Measurements from ENCODE around the gene LCP2. TPM values are rescaled to one million over a fixed set of nuclear protein-coding genes. Genes with fewer than 3 reads are reported as not detected.

The LCP2 gene
- polyA plus RNA-seq, 4 donors: 2.9 to 14.1 (median 7.8) TPM

DNA sequence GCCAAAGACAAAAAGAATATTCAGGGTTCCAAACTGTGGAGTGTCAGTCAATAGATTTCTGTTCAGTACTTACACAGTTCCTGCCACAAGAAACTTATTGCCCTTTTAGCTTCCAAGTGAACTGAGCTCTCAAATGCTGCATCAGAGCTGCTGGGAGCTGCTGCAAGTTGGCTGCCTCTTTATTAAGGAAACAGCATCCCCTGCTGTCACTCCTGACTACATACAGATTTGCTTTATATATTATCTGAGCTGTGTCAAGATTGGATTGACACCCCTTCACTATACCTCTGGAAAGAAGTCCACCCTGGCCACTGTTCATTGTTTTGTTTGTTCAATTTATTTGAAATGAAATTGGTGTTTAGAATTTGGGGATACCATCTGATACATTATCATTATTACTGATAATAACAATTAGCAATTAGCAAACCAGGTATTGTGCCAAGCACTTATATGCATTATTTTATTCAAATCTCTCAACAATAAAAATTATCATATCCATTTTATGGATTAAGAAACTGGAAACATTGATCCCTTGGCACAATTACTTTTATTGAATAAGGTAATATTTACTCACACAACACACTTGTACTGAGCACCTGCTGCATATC lies 81.2 kb downstream of the LCP2 start:
- FAIRE-seq (no peak), DNase-seq (peak in 1 of 2 donors; percentile 24)
- H3K36me3 ChIP-seq (ENCODE audit: control insufficient read depth in 3 of 3, insufficient read depth in 2 of 3, low read depth in 1 of 3, low read length in 3 of 3): no peaks in the 10 kb centered on the region

DNA sequence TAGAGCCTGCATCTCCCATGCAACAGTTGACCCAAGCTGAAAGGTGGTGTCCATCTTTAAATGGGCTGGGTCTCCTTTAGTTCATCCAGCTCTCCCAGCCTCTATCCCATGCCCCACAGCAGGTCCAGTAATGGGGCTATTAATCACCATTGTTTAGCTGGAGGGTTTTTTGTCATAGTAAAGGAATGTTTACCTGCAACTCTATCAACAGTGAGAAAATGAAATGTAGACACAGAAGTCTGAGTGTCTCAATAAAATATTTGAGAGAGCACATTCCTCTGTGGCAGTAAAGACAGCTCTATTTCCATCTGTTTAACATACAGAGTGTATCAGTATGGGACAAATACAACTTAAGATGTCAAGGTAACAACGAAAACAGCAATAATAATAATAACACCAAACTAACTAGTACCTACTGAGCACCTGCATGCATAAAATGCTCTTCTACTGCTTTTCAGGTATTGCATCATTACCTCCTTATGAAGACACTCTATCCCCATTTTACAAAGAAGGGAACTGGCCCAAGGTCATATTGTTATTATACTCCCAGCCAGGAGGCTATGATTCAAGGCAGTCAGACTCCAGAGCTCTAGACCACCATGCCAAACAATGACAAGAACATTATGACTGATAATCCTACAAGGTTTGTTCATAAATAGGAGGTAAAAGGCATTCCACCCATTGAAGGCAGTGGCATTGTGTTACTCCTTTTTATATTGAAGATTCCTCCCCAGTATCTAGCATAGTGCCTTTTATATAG lies 85.8 kb downstream of the LCP2 start:
- H3K9me3 ChIP-seq (ENCODE audit: control insufficient read depth in 2 of 2, insufficient read depth in 1 of 2, low read depth in 1 of 2, low read length in 1 of 2): no peaks in the 10 kb centered on the region
- H3K4me1 ChIP-seq (ENCODE audit: control insufficient read depth in 3 of 3, insufficient read depth in 2 of 3, low read depth in 1 of 3, low read length in 2 of 3): no peaks in the 10 kb centered on the region
- DNase-seq: no peak
- FAIRE-seq: no peak
- H3K4me3 ChIP-seq (ENCODE audit: low read depth in 1 of 3, low read length in 3 of 3): no peak overlapping the region
- H3K36me3 ChIP-seq (ENCODE audit: control insufficient read depth in 3 of 3, insufficient read depth in 2 of 3, low read depth in 1 of 3, low read length in 3 of 3): no peaks in the 10 kb centered on the region
- H3K27ac ChIP-seq (ENCODE audit: low read depth in 1 of 3, low read length in 2 of 3): no peak overlapping the region
- WGBS, 3 donors: 62 to 79% (median 76%) methylated on average over 1 of the region's 1 CpG
- H3K27me3 ChIP-seq (ENCODE audit: control insufficient read depth in 3 of 3, insufficient read depth in 3 of 3, low read length in 3 of 3): no peaks in the 10 kb centered on the region

More for the DNA sequence above, 81.2 kb downstream of the LCP2 start:
- H3K4me1 ChIP-seq (ENCODE audit: control insufficient read depth in 3 of 3, insufficient read depth in 2 of 3, low read depth in 1 of 3, low read length in 2 of 3): peaks cover 0 to 2% (median 0%) of the 10 kb centered on the region in 3 donors
- no peak overlapping the region for H3K27ac ChIP-seq (ENCODE audit: low read depth in 1 of 3, low read length in 2 of 3)
- no peak overlapping the region for H3K4me3 ChIP-seq (ENCODE audit: low read depth in 1 of 3, low read length in 3 of 3)
- no peaks in the 10 kb centered on the region for H3K9me3 ChIP-seq (ENCODE audit: control insufficient read depth in 2 of 2, insufficient read depth in 1 of 2, low read depth in 1 of 2, low read length in 1 of 2)
- no peaks in the 10 kb centered on the region for H3K27me3 ChIP-seq (ENCODE audit: control insufficient read depth in 3 of 3, insufficient read depth in 3 of 3, low read length in 3 of 3)

DNA sequence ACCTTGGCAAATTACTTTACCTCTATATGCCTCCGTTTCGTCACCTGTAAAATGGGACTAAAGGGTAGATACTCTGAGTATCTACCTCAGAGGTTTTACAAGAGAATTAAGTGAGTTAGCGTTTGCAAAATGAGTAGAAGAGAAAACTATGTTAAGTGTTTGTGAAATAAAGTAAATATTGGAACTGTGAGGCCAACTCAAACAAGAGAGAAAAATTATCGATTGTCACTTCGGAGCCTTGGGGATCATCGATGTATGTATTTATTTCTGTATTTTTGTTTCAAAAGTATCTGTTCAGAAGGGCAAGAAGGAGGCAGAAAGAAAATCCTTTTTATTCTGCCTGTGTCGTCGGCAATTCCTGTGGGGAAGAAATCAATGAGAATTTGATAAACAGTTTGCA lies 90.6 kb downstream of the LCP2 start:
- DNase-seq (no peak), FAIRE-seq (no peak)
- Histone ChIP-seq H3K27ac (ENCODE audit: low read depth in 1 of 3, low read length in 2 of 3) (no peak overlapping the region), H3K4me1 (ENCODE audit: control insufficient read depth in 3 of 3, insufficient read depth in 2 of 3, low read depth in 1 of 3, low read length in 2 of 3) (no peaks in the 10 kb centered on the region), H3K27me3 (ENCODE audit: control insufficient read depth in 3 of 3, insufficient read depth in 3 of 3, low read length in 3 of 3) (no peaks in the 10 kb centered on the region), H3K9me3 (ENCODE audit: control insufficient read depth in 2 of 2, insufficient read depth in 1 of 2, low read depth in 1 of 2, low read length in 1 of 2) (no peaks in the 10 kb centered on the region), H3K4me3 (ENCODE audit: low read depth in 1 of 3, low read length in 3 of 3) (no peak overlapping the region), H3K36me3 (ENCODE audit: control insufficient read depth in 3 of 3, insufficient read depth in 2 of 3, low read depth in 1 of 3, low read length in 3 of 3) (no peaks in the 10 kb centered on the region)
- 37 to 64% (median 53%) methylated on average over 8 of the region's 8 CpGs for WGBS, 3 donors

DNA sequence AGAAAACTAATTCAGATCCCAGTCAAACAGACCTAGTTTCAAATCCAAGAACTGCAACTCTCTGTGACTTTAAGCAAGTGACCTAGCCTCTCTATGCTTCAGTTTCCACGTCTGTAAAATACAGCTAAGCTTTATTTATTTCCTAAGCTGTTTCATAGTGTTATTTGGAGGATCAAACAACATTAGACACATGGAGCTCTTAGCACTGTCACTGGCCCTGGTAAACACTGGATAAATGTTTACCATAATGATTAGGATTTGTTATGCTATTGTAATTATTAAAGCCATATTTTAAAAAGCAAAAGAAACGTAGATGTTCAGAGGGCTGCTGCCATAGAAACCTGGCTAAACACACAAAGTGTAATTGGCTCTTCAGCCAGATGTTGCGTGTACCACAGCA lies 91.4 kb downstream of the LCP2 start:
- FAIRE-seq (no peak), DNase-seq (no peak)
- Histone ChIP-seq H3K4me1 (ENCODE audit: control insufficient read depth in 3 of 3, insufficient read depth in 2 of 3, low read depth in 1 of 3, low read length in 2 of 3) (no peaks in the 10 kb centered on the region), H3K36me3 (ENCODE audit: control insufficient read depth in 3 of 3, insufficient read depth in 2 of 3, low read depth in 1 of 3, low read length in 3 of 3) (no peaks in the 10 kb centered on the region), H3K4me3 (ENCODE audit: low read depth in 1 of 3, low read length in 3 of 3) (no peak overlapping the region), H3K9me3 (ENCODE audit: control insufficient read depth in 2 of 2, insufficient read depth in 1 of 2, low read depth in 1 of 2, low read length in 1 of 2) (no peaks in the 10 kb centered on the region), H3K27ac (ENCODE audit: low read depth in 1 of 3, low read length in 2 of 3) (no peak overlapping the region), H3K27me3 (ENCODE audit: control insufficient read depth in 3 of 3, insufficient read depth in 3 of 3, low read length in 3 of 3) (no peaks in the 10 kb centered on the region)
- 27 to 38% (median 29%) methylated on average over 3 of the region's 3 CpGs for WGBS, 3 donors

DNA sequence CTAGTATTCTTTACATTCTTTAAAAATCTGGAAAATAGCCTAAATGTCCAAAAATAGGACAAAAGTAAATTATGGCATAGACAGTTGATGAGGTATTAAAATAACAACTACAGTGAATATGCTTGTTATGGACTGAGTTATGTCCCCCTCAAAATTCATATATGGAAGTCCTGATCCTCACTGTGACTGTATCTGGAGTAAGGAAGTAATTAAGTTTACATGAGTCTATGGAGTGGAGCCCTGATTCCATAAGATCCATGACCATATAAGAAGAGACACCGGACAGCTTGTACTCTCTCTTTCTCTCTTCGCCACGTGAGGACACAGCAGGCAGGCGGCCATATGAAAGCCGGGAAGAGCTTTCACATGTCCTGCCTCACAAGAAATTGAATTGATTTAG lies 93.4 kb downstream of the LCP2 start:
- H3K4me1 ChIP-seq (ENCODE audit: control insufficient read depth in 3 of 3, insufficient read depth in 2 of 3, low read depth in 1 of 3, low read length in 2 of 3): no peaks in the 10 kb centered on the region
- DNase-seq (no peak), FAIRE-seq (no peak)
- no peaks in the 10 kb centered on the region for H3K27me3 ChIP-seq (ENCODE audit: control insufficient read depth in 3 of 3, insufficient read depth in 3 of 3, low read length in 3 of 3)
- H3K4me3 ChIP-seq (ENCODE audit: low read depth in 1 of 3, low read length in 3 of 3): no peak overlapping the region
- WGBS, 3 donors: 76 to 88% (median 86%) methylated on average over 5 of the region's 5 CpGs
- no peaks in the 10 kb centered on the region for H3K9me3 ChIP-seq (ENCODE audit: control insufficient read depth in 2 of 2, insufficient read depth in 1 of 2, low read depth in 1 of 2, low read length in 1 of 2)
- H3K36me3 ChIP-seq (ENCODE audit: control insufficient read depth in 3 of 3, insufficient read depth in 2 of 3, low read depth in 1 of 3, low read length in 3 of 3): no peaks in the 10 kb centered on the region
- H3K27ac ChIP-seq (ENCODE audit: low read depth in 1 of 3, low read length in 2 of 3): no peak overlapping the region

DNA sequence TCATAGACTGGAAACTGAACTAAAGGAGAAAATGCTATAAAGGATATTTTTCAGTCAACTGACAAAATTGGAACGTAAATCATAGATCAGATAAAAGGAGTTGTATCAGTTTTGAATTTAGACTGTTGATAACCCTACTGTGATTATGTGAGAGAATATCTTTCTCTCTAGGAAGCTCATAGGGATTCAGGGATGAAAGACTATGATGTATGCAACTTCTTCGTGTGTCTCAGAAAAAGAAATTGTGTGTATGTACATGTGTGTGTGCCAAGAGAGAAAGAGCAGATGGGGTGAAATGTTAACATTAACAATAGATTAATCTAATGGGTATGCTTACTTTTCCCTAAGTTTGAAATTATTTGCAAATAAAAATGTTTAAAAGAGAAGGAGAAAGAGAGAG lies 95.5 kb downstream of the LCP2 start:
- no peaks in the 10 kb centered on the region for H3K36me3 ChIP-seq (ENCODE audit: control insufficient read depth in 3 of 3, insufficient read depth in 2 of 3, low read depth in 1 of 3, low read length in 3 of 3)
- H3K27me3 ChIP-seq (ENCODE audit: control insufficient read depth in 3 of 3, insufficient read depth in 3 of 3, low read length in 3 of 3): no peaks in the 10 kb centered on the region
- no peaks in the 10 kb centered on the region for H3K9me3 ChIP-seq (ENCODE audit: control insufficient read depth in 2 of 2, insufficient read depth in 1 of 2, low read depth in 1 of 2, low read length in 1 of 2)
- DNase-seq (no peak), FAIRE-seq (no peak)
- no peaks in the 10 kb centered on the region for H3K4me1 ChIP-seq (ENCODE audit: control insufficient read depth in 3 of 3, insufficient read depth in 2 of 3, low read depth in 1 of 3, low read length in 2 of 3)
- WGBS, 3 donors: 41 to 58% (median 54%) methylated on average over 2 of the region's 2 CpGs
- no peak overlapping the region for H3K4me3 ChIP-seq (ENCODE audit: low read depth in 1 of 3, low read length in 3 of 3)
- no peak overlapping the region for H3K27ac ChIP-seq (ENCODE audit: low read depth in 1 of 3, low read length in 2 of 3)

DNA sequence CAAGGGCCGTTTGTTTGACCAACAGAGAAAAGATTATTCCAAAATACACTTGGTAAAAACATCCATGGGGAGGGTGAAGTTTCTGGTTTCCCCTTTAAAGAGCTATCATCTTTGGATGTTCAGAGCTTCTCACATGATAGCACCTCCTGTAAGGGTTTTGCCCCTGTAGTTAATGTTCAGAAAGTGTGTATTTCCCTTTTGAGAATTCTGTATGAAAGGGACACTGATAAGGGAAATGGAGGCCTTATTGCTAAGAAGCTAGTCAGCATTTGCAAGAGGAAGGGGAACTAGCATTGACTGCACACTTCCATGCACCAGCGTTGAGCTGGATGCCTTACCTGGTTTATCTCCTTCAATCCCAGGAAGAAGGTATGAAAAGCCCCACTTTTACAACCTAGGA lies 96.3 kb downstream of the LCP2 start:
- H3K36me3 ChIP-seq (ENCODE audit: control insufficient read depth in 3 of 3, insufficient read depth in 2 of 3, low read depth in 1 of 3, low read length in 3 of 3): no peaks in the 10 kb centered on the region
- H3K27ac ChIP-seq (ENCODE audit: low read depth in 1 of 3, low read length in 2 of 3): no peak overlapping the region
- no peak for DNase-seq
- no peak overlapping the region for H3K4me3 ChIP-seq (ENCODE audit: low read depth in 1 of 3, low read length in 3 of 3)
- H3K27me3 ChIP-seq (ENCODE audit: control insufficient read depth in 3 of 3, insufficient read depth in 3 of 3, low read length in 3 of 3): no peaks in the 10 kb centered on the region
- WGBS, 3 donors: 41 to 55% (median 51%) methylated on average over 2 of the region's 2 CpGs
- no peaks in the 10 kb centered on the region for H3K9me3 ChIP-seq (ENCODE audit: control insufficient read depth in 2 of 2, insufficient read depth in 1 of 2, low read depth in 1 of 2, low read length in 1 of 2)
- no peaks in the 10 kb centered on the region for H3K4me1 ChIP-seq (ENCODE audit: control insufficient read depth in 3 of 3, insufficient read depth in 2 of 3, low read depth in 1 of 3, low read length in 2 of 3)
- no peak for FAIRE-seq

DNA sequence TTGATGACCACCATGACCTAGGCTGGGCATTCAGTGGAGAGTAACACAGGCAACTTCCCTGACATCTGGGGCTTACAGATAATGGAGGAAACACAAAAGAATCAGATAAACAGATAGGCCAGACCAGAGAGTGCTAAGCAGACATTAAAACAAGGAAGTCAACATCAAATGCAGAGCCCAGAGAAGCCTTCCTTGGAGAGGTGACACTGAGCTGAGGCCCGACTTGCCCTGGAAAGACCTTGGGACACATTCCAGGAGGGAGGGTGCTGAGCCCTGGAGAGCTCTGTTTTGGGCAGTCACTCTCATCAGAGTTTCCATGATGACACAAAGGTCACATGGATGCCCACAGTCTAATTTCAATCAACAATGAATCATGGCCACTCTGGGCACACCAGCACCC lies 96.7 kb downstream of the LCP2 start:
- H3K27ac ChIP-seq (ENCODE audit: low read depth in 1 of 3, low read length in 2 of 3): no peak overlapping the region
- H3K9me3 ChIP-seq (ENCODE audit: control insufficient read depth in 2 of 2, insufficient read depth in 1 of 2, low read depth in 1 of 2, low read length in 1 of 2): no peaks in the 10 kb centered on the region
- WGBS, 3 donors: 0 to 25% (median 7%) methylated on average over 1 of the region's 1 CpG
- FAIRE-seq: no peak
- H3K27me3 ChIP-seq (ENCODE audit: control insufficient read depth in 3 of 3, insufficient read depth in 3 of 3, low read length in 3 of 3): no peaks in the 10 kb centered on the region
- DNase-seq: no peak
- H3K4me3 ChIP-seq (ENCODE audit: low read depth in 1 of 3, low read length in 3 of 3): no peak overlapping the region
- H3K36me3 ChIP-seq (ENCODE audit: control insufficient read depth in 3 of 3, insufficient read depth in 2 of 3, low read depth in 1 of 3, low read length in 3 of 3): no peaks in the 10 kb centered on the region
- no peaks in the 10 kb centered on the region for H3K4me1 ChIP-seq (ENCODE audit: control insufficient read depth in 3 of 3, insufficient read depth in 2 of 3, low read depth in 1 of 3, low read length in 2 of 3)
